Measurements from ENCODE around the gene TMEM255B.
A peak's percentile ranks its signal among the peaks of the same experiment; 100 is the strongest.

The TMEM255B gene

GRCh38 chr13:113838711-113839201, 79.7 kb downstream of the TMEM255B start:
- no peak for DNase-seq

- DNase-seq, result no peak
Measured at GRCh38 chr13:113839536-113840204, 80.6 kb downstream of the TMEM255B start.

- no peak for DNase-seq
Measured at GRCh38 chr13:113840541-113841352, 81.7 kb downstream of the TMEM255B start.

- DNase-seq, result no peak
Measured at GRCh38 chr13:113841353-113841650, 82.3 kb downstream of the TMEM255B start.

- no peak for DNase-seq
Measured at GRCh38 chr13:113842336-113843062, 83.5 kb downstream of the TMEM255B start.

GRCh38 chr13:113843063-113843654, 84.1 kb downstream of the TMEM255B start:
- no peak for DNase-seq

GRCh38 chr13:113843864-113844556, 85.0 kb downstream of the TMEM255B start:
- DNase-seq, result peak in 1 of 2 experiments; percentile 24

GRCh38 chr13:113845055-113845454, 86.0 kb downstream of the TMEM255B start:
- DNase-seq, result no peak

GRCh38 chr13:113845723-113846635, 87.0 kb downstream of the TMEM255B start:
- DNase-seq, result no peak

GRCh38 chr13:113846636-113847318, 87.8 kb downstream of the TMEM255B start:
- no peak for DNase-seq

- DNase-seq, result no peak
Measured at GRCh38 chr13:113848020-113848419, 89.0 kb downstream of the TMEM255B start.

- DNase-seq, result peak; percentile 21 to 69
Measured at GRCh38 chr13:113848431-113849260, 89.6 kb downstream of the TMEM255B start.

GRCh38 chr13:113849546-113849945, 90.5 kb downstream of the TMEM255B start:
- DNase-seq, result peak; percentile 64 to 82

- peak in 1 of 2 experiments; percentile 41 for DNase-seq
Measured at GRCh38 chr13:113849981-113850721, 91.1 kb downstream of the TMEM255B start.

- DNase-seq, result no peak
Measured at GRCh38 chr13:113850722-113851479, 91.9 kb downstream of the TMEM255B start.

GRCh38 chr13:113851480-113851803, 92.4 kb downstream of the TMEM255B start:
- DNase-seq, result no peak

- no peak for DNase-seq
Measured at GRCh38 chr13:113851826-113852535, 93.0 kb downstream of the TMEM255B start.

Measured in NCI-H526 (cell line).